ENCODE results near the gene MAP3K3. TPM values are rescaled to one million over a fixed set of nuclear protein-coding genes. Genes with fewer than 3 reads are reported as not detected.

Gene MAP3K3
- total RNA-seq, 3 donors from 2014 or later (not counting 1 experiment from before 2014, with no cell fraction given), result 82.0 to 89.2 (median 88.5) TPM

DNA sequence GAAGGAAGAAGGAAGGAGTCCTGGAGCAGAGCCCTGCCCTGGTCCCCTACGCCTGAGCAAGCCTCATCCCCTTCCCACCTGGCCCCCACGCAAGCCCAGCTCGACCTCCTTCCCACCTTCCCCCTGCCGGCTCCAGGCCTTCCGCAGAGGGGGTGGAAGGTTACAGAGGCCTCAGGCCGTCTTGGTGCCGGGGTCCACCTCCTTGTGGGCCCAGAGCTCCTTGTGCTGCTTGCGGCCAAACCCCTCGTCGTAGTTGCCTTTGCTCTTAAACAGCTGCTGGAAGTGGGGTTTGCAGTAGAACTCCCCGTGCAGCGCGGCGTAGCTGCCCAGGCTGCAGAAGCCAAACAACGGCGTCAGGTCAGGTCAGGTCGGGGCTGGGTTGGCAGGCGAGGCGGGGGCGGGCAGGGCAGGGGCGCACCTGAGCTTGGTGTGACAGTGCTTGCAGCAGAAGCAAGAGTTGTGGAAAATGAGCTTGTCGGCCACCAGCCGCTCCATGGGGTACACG is 76.2 kb downstream of the MAP3K3 start:
- peaks cover 64 to 70% of the 10 kb centered on the region in 2 donors for H3K4me1 Mint-ChIP-seq
- no peaks in the 10 kb centered on the region for H3K36me3 Mint-ChIP-seq
- peak overlapping the region; percentile 96 for H3K4me3 Mint-ChIP-seq
- H3K27ac ChIP-seq (ENCODE audit: low read length), result peak overlapping the region; percentile 80
- no peaks in the 10 kb centered on the region for H3K9me3 ChIP-seq (ENCODE audit: control insufficient read depth, insufficient read depth, low read length)
- DNase-seq, result peak; percentile 39 to 57
- H3K27ac Mint-ChIP-seq, result peak overlapping the region; percentile 91 to 97
- intact Hi-C loops (cut with micrococcal nuclease), result loop anchor here (1.0 to 5.0 kb wide), 6 partner anchors 12 to 146 kb away; partner anchors contain the start of genes CCDC47, DCAF7, FTSJ3 and MAP3K3
- H3K9me3 Mint-ChIP-seq, result no peaks in the 10 kb centered on the region
- WGBS (ENCODE audit: insufficient coverage), result under 1% methylated on average over 24 of the region's 24 CpGs
- peak overlapping the region; percentile 78 for H3K4me3 ChIP-seq (ENCODE audit: low read length)
- H3K4me1 ChIP-seq (ENCODE audit: control insufficient read depth, insufficient read depth, low read length), result peaks cover 72% of the 10 kb centered on the region
- peaks cover 35% of the 10 kb centered on the region for H3K36me3 ChIP-seq (ENCODE audit: control insufficient read depth, insufficient read depth, low read length)
- no peak for ATAC-seq
- no peaks in the 10 kb centered on the region for H3K27me3 Mint-ChIP-seq (ENCODE audit: low read depth in 2 of 2)
- no peaks in the 10 kb centered on the region for H3K27me3 ChIP-seq (ENCODE audit: control insufficient read depth, insufficient read depth, low read length)
- no peak for TF ChIP-seq CTCF (IDR thresholded peaks at IDR 0.05)

- H3K36me3 ChIP-seq (ENCODE audit: control insufficient read depth, insufficient read depth, low read length), result peaks cover 40% of the 10 kb centered on the region
- no peaks in the 10 kb centered on the region for H3K9me3 ChIP-seq (ENCODE audit: control insufficient read depth, insufficient read depth, low read length)
- Mint-ChIP-seq H3K27ac (peak overlapping the region; percentile 91 to 97), H3K9me3 (no peaks in the 10 kb centered on the region), H3K4me3 (peak overlapping the region; percentile 96), H3K36me3 (no peaks in the 10 kb centered on the region), H3K27me3 (ENCODE audit: low read depth in 2 of 2) (no peaks in the 10 kb centered on the region), H3K4me1 (peaks cover 70 to 71% of the 10 kb centered on the region in 2 donors)
- no peak for TF ChIP-seq CTCF (IDR thresholded peaks at IDR 0.05)
- WGBS (ENCODE audit: insufficient coverage), result under 1% methylated on average over 43 of the region's 45 CpGs
- DNase-seq (peak; percentile 84 to 95), ATAC-seq (peak; percentile 32 to 64 (median 54))
- H3K4me1 ChIP-seq (ENCODE audit: control insufficient read depth, insufficient read depth, low read length), result peaks cover 78% of the 10 kb centered on the region
- intact Hi-C loops (cut with micrococcal nuclease), result loop anchor here (1.0 to 5.0 kb wide), 6 partner anchors 11 to 147 kb away; partner anchors contain the start of genes CCDC47, DCAF7, FTSJ3 and MAP3K3
- peak overlapping the region; percentile 78 for H3K4me3 ChIP-seq (ENCODE audit: low read length)
- peak overlapping the region; percentile 80 for H3K27ac ChIP-seq (ENCODE audit: low read length)
- no peaks in the 10 kb centered on the region for H3K27me3 ChIP-seq (ENCODE audit: control insufficient read depth, insufficient read depth, low read length)
These were observed 76.8 kb downstream of the MAP3K3 start for GRCh38 chr17:63698886-63699637.

GRCh38 chr17:63699638-63700527 is 77.7 kb downstream of the MAP3K3 start, which contains the start of gene LIMD2:
LIMD2 (minus strand) TSS chr17:63700125; CDS start chr17:63699298, 827 bp downstream.
- peaks cover 38% of the 10 kb centered on the region for H3K36me3 ChIP-seq (ENCODE audit: control insufficient read depth, insufficient read depth, low read length)
- no peaks in the 10 kb centered on the region for H3K9me3 ChIP-seq (ENCODE audit: control insufficient read depth, insufficient read depth, low read length)
- intact Hi-C loops (cut with micrococcal nuclease), result loop anchor here (2.0 to 5.0 kb wide), 5 partner anchors 73 to 148 kb away; partner anchors contain the start of genes CCDC47, DCAF7, FTSJ3 and MAP3K3
- Mint-ChIP-seq H3K36me3 (no peaks in the 10 kb centered on the region), H3K4me1 (peaks cover 62 to 66% of the 10 kb centered on the region in 2 donors), H3K4me3 (peak within 1 kb of the TSS; percentile 96), H3K27me3 (ENCODE audit: low read depth in 2 of 2) (no peaks in the 10 kb centered on the region), H3K27ac (peak within 1 kb of the TSS; percentile 97), H3K9me3 (no peaks in the 10 kb centered on the region)
- peak within 1 kb of the TSS; percentile 78 for H3K4me3 ChIP-seq (ENCODE audit: low read length)
- no peaks in the 10 kb centered on the region for H3K27me3 ChIP-seq (ENCODE audit: control insufficient read depth, insufficient read depth, low read length)
- peak within 1 kb of the TSS; percentile 86 for H3K27ac ChIP-seq (ENCODE audit: low read length)
- peaks cover 78% of the 10 kb centered on the region for H3K4me1 ChIP-seq (ENCODE audit: control insufficient read depth, insufficient read depth, low read length)
- under 1% methylated on average over 133 of the region's 133 CpGs for WGBS (ENCODE audit: insufficient coverage)
- TF ChIP-seq CTCF (IDR thresholded peaks at IDR 0.05), result no peak
- ATAC-seq (peak; percentile 21 to 47 (median 46)), DNase-seq (peak; percentile 80 to 90)
